Endothelial cell of umbilical vein (primary cell): ENCODE data around the gene TM2D1.

Experiments used
- CTCF ChIP-seq, 2 donors: IDR thresholded peaks; 1 replicate in 1 of 2; 2 replicates in 1 of 2; pipeline ENCODE4 v1.5.1; 2011; ENCODE audit warnings: low read length in 2 of 2, mild to moderate bottlenecking in 2 of 2, moderate library complexity in 2 of 2, control low read depth in 1 of 2, inconsistent platforms in 1 of 2, low read depth in 1 of 2; ENCODE audit not compliant: insufficient read depth in 1 of 2; ENCODE audit errors: extremely low read depth in 1 of 2
- EZH2 ChIP-seq: IDR thresholded peaks from 2 replicates; pipeline ENCODE4 v1.6.1; 2012; ENCODE audit warnings: borderline replicate concordance, low read depth, mild to moderate bottlenecking, moderate library complexity, low read length, inconsistent platforms; ENCODE audit not compliant: severe bottlenecking
- MYC ChIP-seq: IDR thresholded peaks from one replicate; pipeline ENCODE4 v1.6.1; 2011; ENCODE audit warnings: mild to moderate bottlenecking, low read depth, low read length
- POLR2A ChIP-seq: IDR thresholded peaks from 2 replicates; pipeline ENCODE4 v1.6.1; 2012; ENCODE audit warnings: low read depth, mild to moderate bottlenecking, control low read depth, low read length
- POLR2AphosphoS5 ChIP-seq: IDR thresholded peaks from 2 replicates; pipeline ENCODE4 v1.6.1; 2012; ENCODE audit warnings: low read depth, mild to moderate bottlenecking, control low read depth, low read length, moderate library complexity; ENCODE audit not compliant: insufficient read depth

- TF ChIP-seq CTCF (IDR thresholded peaks at IDR 0.05; ENCODE audit: extremely low read depth in 1 of 2, insufficient read depth in 1 of 2, low read depth in 1 of 2, low read length in 2 of 2) (no peak), MYC (no peak), POLR2AphosphoS5 (no peak), POLR2A (no peak), EZH2 (no peak)
Measured at GRCh38 chr1:61727544-61727943, 2.6 kb upstream of the TM2D1 start.
